A673 (cell line): ENCODE data around the gene FAM13A.

Experiments used
- CTCF ChIP-seq: fragments of 300-800, 200-600 bp; sonication (generic); conservative IDR thresholded peaks from 2 replicates; pipeline ENCODE4 v1.5.1; 2017; ENCODE audit warnings: low read depth, mild to moderate bottlenecking, antibody characterized with exemption, low read length, moderate library complexity, mixed read lengths
- EZH2 ChIP-seq: fragments of 200-600 bp; sonication (generic); IDR thresholded peaks from 2 replicates; pipeline ENCODE4 v1.6.1; 2017; ENCODE audit warnings: borderline replicate concordance, low read depth, mild to moderate bottlenecking, mixed read lengths, antibody characterized with exemption, low read length; ENCODE audit not compliant: poor library complexity, severe bottlenecking

- no peak for TF ChIP-seq CTCF
- no peak for TF ChIP-seq EZH2
Observed at GRCh38 chr4:88826771-88827170, 230.2 kb downstream of the FAM13A start.
